NT2/D1 (cell line): ENCODE results near the gene RALBP1.

Experiments
- DNase-seq: peaks from one replicate; pipeline ENCODE4 v3.0.0-alpha.2; 2011; ENCODE audit warnings: low read depth, low spot score
- H3K27me3 ChIP-seq: 2 replicates; pipeline ENCODE4 v1.6.0; 2011; ENCODE audit warnings: mild to moderate bottlenecking; ENCODE audit not compliant: insufficient read length, insufficient read depth
- H3K36me3 ChIP-seq: 2 replicates; pipeline ENCODE4 v1.6.1; 2011; ENCODE audit warnings: mild to moderate bottlenecking, low read length, mixed read lengths; ENCODE audit not compliant: insufficient read depth, insufficient read length
- H3K4me1 ChIP-seq: 2 replicates; pipeline ENCODE4 v1.5.1; 2011; ENCODE audit not compliant: insufficient read depth, insufficient read length
- H3K4me3 ChIP-seq: 2 replicates; pipeline ENCODE4 v1.5.1; 2011; ENCODE audit warnings: low read depth; ENCODE audit not compliant: insufficient read length
- H3K9ac ChIP-seq: 2 replicates; pipeline ENCODE4 v1.6.0; 2011; ENCODE audit warnings: low read depth; ENCODE audit not compliant: insufficient read length
- H3K9me3 ChIP-seq: 2 replicates; pipeline ENCODE4 v1.5.1; 2011; ENCODE audit warnings: mild to moderate bottlenecking, low read length; ENCODE audit not compliant: insufficient read depth
- SUZ12 ChIP-seq: IDR thresholded peaks from 2 replicates; pipeline ENCODE4 v1.6.1; 2011; ENCODE audit not compliant: insufficient read length, insufficient read depth; ENCODE audit errors: extremely low read depth
- YY1 ChIP-seq: IDR thresholded peaks from 2 replicates; pipeline ENCODE4 v1.6.1; 2011; ENCODE audit not compliant: insufficient read length, insufficient read depth
- ZNF274 ChIP-seq: IDR thresholded peaks from 2 replicates; pipeline ENCODE4 v1.6.1; 2011; ENCODE audit warnings: mild to moderate bottlenecking, low read depth, low read length

RALBP1 gene

DNA sequence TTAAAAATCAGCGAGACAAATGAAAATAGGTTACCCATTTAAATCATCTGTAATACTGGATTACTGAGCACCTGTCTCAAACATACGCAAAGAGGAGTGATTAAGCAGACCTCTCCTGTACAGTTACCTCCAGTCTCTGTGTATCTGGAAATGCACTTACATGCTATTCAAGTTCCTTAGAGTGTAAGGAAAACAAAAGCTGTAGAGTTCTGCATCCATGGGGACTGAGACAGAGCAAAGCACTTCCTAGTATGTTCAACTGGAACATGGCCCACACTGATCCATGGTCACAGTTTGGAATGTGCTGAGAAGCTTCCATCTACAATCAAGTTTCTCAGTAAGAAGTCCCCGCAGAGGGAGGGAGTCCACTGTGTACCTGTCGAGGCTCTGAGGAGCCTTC lies 75.1 kb downstream of the RALBP1 start:
- H3K27me3 ChIP-seq: no peaks in the 10 kb centered on the region
- no peak overlapping the region for H3K9ac ChIP-seq
- H3K4me1 ChIP-seq: peaks cover 3% of the 10 kb centered on the region
- no peak for DNase-seq
- no peak for TF ChIP-seq YY1
- no peak for TF ChIP-seq ZNF274
- TF ChIP-seq SUZ12: no peak
- H3K9me3 ChIP-seq: peaks cover 15% of the 10 kb centered on the region
- peaks cover 87% of the 10 kb centered on the region for H3K36me3 ChIP-seq
- H3K4me3 ChIP-seq: no peak overlapping the region

DNA sequence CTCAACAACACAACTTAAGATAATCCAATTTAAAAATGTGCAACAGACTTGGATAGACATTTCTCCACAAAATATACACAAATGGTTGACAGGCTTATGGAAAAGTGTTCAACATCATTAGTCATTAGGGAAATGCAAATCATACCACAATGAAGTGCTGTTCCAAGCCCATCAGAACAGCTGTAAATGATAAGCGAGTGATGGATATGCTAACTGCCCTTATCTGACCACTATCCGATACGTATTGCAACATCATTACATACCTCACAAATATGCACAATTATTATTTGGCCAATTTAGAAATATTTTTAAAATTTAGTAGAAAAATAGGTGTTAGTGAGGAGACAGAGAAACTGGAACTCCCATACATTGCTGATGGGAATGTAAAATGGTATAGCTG lies 76.9 kb downstream of the RALBP1 start:
- Histone ChIP-seq H3K4me1 (peaks cover 3% of the 10 kb centered on the region), H3K27me3 (no peaks in the 10 kb centered on the region), H3K9ac (no peak overlapping the region), H3K4me3 (no peak overlapping the region), H3K36me3 (peaks cover 82% of the 10 kb centered on the region), H3K9me3 (peaks cover 15% of the 10 kb centered on the region)
- no peak for TF ChIP-seq YY1
- no peak for TF ChIP-seq SUZ12
- no peak for TF ChIP-seq ZNF274
- DNase-seq: no peak

DNA sequence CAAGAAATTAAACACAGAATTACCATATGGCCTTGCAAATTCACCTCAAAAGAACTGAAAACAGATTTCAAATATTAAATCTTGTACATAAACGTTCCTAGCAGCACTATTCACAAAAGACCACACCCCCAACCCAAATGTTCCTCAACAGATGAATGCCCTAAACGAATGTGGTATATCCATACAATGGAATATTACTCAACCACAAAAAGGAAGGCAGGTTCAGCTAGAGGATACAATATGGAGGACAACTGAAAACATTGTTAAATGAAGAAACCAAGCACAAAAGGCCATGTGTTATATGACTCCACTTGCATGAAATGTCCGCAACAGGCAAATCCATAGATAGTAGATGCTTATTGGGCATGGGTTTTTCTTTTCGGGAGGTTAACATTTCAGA lies 77.3 kb downstream of the RALBP1 start:
- no peak for TF ChIP-seq ZNF274
- no peak for TF ChIP-seq YY1
- TF ChIP-seq SUZ12: no peak
- H3K36me3 ChIP-seq: peaks cover 82% of the 10 kb centered on the region

DNA sequence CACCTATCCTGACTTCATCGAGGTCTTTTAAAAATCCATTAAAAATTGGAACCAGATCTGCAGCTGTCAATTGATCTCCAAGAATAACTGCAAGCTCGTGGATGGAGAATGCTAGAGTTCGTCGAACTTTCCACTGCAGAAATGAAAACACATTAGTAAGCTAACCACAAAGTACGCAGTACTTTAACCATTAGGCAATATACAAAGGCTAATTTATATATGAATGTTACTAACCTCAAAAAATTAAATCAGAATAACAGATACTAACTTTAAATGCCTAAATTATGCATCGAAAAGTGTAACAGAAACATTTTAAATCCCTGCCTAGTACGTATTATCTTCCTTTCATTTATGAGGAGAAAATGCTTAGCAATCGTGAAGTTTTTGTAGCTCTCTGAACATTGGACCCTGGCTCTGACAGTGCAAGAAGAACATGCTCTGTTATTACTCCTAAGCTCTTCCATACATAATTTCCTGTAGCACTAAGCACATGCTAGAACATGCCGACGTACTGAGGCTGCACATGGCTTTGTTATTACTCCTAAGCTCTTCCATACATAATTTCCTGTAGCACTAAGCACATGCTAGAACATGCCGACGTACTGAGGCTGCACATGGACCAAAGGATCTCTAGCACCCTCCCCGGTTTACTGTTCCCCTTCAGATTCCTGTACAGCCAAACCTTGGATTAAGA lies 82.1 kb downstream of the RALBP1 start:
- H3K9ac ChIP-seq: no peak overlapping the region
- H3K36me3 ChIP-seq: peaks cover 76% of the 10 kb centered on the region
- TF ChIP-seq YY1 (no peak), SUZ12 (no peak), ZNF274 (no peak)
- H3K9me3 ChIP-seq: peaks cover 13% of the 10 kb centered on the region
- H3K27me3 ChIP-seq: no peaks in the 10 kb centered on the region
- no peaks in the 10 kb centered on the region for H3K4me1 ChIP-seq
- H3K4me3 ChIP-seq: no peak overlapping the region
- no peak for DNase-seq

More for the DNA sequence above, 77.3 kb downstream of the RALBP1 start:
- Histone ChIP-seq H3K4me1 (peaks cover 3% of the 10 kb centered on the region), H3K27me3 (no peaks in the 10 kb centered on the region), H3K9ac (no peak overlapping the region), H3K9me3 (peaks cover 15% of the 10 kb centered on the region), H3K4me3 (no peak overlapping the region)
- no peak for DNase-seq

DNA sequence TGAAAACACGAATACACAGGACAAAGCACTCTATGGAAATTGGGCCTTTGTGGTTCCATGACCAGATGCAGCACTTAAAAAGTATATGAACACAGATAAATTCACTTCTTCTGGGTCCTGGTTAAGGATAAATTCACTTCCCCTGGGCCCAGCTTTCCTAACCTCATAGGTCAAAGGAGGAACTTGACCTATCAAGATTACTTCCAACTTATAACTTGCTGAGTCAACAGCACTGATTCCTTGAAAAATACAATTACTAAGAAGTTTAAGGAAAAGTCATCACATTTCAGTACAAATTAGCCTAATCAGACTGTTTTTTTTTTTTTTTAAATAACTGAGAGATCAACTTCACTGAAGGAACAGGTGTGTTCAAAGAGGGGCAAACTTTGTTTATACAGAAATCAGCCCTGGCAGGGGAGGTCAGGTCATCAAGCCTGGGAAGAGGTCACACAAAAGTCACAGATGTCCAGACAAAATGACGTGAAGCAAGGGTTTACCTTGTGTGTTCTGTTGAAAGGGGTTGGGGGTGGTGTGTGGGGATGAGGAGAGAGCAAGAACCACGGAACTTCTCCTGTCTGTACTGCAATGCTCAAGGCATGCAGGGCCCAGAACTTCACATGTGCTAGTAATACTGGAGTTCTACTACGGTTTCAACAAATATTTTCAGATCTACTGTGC lies 83.2 kb downstream of the RALBP1 start:
- no peaks in the 10 kb centered on the region for H3K27me3 ChIP-seq
- DNase-seq: no peak
- no peak for TF ChIP-seq SUZ12
- no peak for TF ChIP-seq ZNF274
- no peak for TF ChIP-seq YY1
- no peak overlapping the region for H3K4me3 ChIP-seq
- no peak overlapping the region for H3K9ac ChIP-seq
- H3K36me3 ChIP-seq: peaks cover 75% of the 10 kb centered on the region
- peaks cover 2% of the 10 kb centered on the region for H3K9me3 ChIP-seq
- H3K4me1 ChIP-seq: no peaks in the 10 kb centered on the region

DNA sequence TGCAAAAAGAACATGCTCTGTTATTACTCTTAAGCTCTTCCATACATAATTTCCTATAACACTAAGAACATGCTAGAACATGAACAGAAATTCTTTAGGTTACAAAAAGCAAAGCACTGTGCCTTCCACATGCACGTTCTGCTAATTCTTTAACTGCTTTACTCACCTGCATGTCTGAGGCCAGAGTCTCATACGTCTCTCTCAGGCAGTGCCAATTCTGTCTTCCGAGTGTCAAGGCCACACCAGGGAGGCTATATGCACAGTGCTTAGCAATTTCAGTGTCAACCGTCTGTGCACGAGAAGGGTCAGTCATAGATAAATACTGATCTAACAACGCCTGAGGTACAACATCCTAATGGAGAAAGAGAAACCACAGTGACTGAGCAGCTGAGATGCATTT lies 83.9 kb downstream of the RALBP1 start:
- no peak for TF ChIP-seq ZNF274
- TF ChIP-seq YY1: no peak
- TF ChIP-seq SUZ12: no peak
- no peak overlapping the region for H3K9ac ChIP-seq
- no peaks in the 10 kb centered on the region for H3K9me3 ChIP-seq
- no peak for DNase-seq
- peaks cover 75% of the 10 kb centered on the region for H3K36me3 ChIP-seq
- H3K4me3 ChIP-seq: no peak overlapping the region
- no peaks in the 10 kb centered on the region for H3K4me1 ChIP-seq
- H3K27me3 ChIP-seq: no peaks in the 10 kb centered on the region

DNA sequence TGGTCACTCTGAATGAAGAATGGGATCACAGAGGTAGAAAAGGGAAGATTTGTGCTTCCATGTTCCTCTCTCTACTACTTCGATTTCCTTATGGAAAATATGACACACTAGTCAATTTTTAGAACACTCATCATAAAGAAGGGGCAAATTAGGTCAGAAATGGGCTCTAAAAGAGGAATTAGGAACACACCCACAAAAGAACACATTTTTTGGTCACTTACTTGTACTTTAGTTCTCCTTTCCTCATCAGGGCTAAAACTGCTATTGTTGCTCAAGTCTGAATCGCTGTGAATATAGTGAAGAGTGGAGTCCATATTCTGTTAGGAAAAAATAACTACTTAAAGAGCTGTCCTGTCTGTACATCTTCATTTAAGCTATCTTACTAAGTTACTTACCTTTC lies 86.4 kb downstream of the RALBP1 start:
- TF ChIP-seq YY1: no peak
- TF ChIP-seq ZNF274: no peak
- no peak for TF ChIP-seq SUZ12
- no peak for DNase-seq
- H3K4me3 ChIP-seq: no peak overlapping the region
- H3K4me1 ChIP-seq: no peaks in the 10 kb centered on the region
- H3K36me3 ChIP-seq: peaks cover 56% of the 10 kb centered on the region
- H3K9ac ChIP-seq: no peak overlapping the region
- H3K27me3 ChIP-seq: no peaks in the 10 kb centered on the region
- H3K9me3 ChIP-seq: no peaks in the 10 kb centered on the region
